ENCODE results near the gene MC2R.

The MC2R gene

DNA sequence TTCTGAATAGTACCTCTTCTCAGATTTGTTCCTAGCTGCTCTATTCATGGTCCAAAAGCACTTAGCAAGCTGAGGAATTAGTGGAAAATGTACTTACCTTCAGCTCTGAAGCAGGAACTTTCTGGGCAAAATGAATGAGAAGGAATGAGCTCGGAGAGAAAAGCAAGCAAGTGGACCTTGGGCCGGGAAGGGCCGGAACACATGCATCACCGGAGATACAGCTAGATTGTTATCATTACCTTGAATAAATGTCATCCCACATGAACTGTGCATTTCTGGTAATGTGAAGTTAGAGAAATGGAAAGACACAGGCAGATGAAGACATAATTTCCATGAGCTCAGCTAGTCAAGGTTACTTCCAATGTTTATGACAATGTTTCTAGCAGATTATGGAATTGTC is at the start of gene MC2R:
Gene MC2R (minus strand): TSS at position 146 of the 400 bp plus-strand sequence. CDS start 30,018 bp downstream, outside the sequence.
- no peak for DNase-seq

DNA sequence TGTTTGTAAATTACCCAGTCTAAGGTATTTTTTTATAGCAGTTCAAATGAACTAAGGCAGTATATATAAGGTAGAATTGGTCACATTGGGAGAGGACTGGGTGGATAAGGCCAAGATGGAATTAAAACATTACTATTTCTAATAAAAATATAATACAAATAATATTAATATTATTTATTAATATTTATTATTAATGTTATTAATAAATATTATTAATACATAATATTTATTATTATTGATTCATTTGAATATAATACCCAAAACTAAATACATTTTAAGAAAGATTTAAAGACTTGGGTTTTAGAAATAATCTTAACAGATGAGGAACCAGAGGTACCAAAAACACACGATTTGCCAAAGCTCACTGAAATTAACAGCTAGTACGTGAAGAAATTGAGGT is 30.5 kb upstream of the MC2R start:
- DNase-seq = no peak

DNA sequence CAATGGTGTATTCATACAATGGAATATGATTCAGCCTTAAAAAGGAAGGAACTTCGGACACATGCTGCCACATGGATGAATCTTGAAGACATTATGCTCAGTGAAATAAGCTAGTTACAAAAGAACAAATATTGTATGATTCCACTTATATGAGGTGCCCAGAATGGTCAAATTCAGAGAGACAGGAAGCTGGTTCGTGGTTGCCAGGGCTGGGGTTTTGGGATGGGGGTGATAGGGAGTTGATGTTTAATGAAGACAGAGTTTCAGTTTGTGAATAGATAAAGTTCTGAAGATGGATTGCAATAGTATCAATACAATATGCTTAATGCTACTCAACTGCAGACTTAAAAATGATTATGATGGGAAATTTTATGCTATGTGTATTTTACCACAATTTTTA is 28.0 kb upstream of the MC2R start:
- no peak for DNase-seq

DNA sequence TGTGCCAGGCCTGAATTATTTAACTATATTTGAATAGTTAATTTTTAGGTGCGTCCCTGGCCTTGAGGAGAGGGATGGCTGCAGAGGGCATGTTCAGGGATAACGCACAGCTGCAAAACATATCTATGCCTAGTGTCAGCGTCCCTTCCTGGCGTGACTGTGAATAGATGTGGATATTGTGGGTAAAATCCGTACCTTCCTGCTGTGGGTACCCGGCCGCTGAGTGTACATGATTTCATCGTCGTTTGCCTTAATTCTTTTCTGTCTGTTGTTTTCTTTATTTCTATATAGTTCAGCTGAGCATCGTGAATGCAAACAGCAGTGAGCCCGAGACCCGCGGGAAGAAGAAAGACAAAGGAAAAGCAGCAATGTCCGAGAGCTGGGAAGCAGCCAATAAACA is 25.0 kb upstream of the MC2R start:
- no peak for DNase-seq

DNA sequence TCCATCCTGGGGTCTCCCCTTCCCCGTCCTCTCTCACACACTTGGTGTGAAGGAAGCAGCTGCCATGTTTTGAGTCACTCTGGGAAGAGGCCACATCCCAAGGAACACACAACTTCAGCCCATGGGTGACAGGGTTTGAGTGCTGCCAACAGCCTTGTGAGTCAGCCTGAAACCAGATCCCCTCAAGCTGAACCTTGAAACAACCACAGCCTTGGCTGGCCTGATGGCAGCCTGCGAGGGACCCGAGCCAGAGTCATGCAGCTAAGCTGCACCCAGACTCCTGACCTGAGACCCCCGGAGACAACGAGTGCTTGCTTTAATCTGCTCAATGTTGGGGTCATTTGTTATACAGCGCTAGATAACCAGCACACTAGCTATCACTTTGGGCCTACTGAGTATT is 19.3 kb upstream of the MC2R start:
- no peak for DNase-seq

DNA sequence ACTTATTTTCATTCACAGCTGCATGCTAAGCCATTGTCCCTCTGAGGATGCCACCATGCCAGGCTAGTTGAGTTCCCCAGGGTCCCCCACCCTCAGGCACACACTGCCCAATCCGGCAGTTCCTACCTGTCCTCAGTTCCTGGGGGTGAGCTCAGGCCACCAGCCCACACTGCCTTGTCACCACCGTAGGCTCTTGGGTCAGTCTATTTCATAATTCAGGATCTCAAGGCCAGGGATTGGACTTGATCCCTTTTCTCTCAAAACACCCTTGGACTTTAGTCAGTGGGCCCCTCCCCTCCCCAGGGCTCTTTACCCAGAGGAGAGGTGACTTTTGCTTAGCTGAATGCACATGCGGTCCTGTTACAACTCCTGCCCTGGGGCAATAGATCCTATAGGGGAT is 18.7 kb upstream of the MC2R start:
- DNase-seq = no peak

DNA sequence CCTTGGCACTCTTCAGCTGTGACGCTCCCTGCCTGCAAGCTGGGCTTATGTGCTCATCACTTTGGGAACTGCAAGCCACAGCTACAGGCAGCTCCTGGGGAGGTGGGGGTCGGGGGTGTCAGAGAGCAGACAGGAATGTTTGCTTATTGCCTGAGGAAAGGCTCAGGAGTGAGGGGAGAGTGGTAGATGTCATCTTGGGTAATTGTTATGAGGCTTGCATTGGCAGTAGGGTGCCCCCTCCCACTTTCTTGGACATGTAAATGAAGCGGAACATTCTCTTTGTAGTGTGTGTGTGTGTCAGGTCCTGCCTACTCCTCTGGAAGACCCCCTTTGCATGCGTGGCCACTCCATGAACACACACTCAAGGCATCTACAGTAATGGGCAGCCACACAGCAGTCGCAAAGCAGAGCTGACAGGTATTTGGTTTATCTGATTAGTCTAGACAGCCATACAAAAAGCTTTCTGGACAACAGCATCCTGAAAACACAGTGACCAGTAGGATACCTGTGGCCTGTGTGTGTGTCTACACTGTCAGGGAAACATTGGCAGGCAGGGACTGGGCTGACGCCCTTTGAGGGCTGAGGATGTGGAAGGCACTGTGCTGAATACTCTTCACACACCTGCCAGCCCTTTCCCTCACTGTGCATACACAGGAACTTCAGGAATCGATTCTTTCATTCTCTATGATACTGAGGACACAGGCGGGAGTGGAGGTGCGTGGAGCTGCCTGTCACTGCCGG is 17.1 kb upstream of the MC2R start:
- DNase-seq = no peak

DNA sequence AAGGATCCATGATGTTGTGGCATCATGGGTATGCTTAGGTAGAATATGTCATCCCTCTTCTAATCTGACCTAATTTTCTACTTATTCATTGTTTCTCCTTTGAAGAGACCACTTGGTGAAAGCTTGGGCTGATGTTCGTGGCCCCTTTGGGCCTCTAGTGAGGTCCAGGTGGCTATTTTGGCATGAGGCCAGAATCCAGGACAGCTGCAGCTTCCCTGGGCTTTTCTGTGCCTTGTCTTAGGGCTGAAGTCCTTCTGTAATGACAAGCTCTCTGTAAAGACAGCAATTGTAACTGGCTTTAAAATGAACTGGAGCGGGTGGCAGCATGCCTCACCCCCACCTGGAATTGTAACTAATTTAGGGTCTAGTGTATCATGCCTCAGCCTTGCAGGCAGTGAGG is 15.6 kb upstream of the MC2R start:
- DNase-seq = no peak

DNA sequence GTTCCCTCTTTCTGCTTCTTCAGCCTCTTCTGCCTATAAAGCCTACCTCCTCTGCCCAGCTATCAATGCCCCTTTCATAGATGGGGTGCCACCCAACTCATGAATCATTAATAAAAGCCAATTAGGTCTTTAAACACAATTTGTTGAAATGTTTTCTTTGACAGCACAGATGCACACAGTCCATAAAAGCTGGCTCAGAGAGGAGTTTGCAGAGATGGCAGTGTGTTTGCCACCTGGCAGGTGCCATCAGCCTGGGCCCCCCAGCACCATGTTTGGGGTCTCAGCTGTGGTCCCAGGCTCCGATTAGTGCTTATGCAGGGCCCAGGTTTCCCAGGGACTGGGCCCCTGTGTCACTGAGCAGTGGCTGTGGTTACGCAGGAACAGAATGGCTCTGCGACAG is 7.9 kb upstream of the MC2R start:
- DNase-seq = no peak

DNA sequence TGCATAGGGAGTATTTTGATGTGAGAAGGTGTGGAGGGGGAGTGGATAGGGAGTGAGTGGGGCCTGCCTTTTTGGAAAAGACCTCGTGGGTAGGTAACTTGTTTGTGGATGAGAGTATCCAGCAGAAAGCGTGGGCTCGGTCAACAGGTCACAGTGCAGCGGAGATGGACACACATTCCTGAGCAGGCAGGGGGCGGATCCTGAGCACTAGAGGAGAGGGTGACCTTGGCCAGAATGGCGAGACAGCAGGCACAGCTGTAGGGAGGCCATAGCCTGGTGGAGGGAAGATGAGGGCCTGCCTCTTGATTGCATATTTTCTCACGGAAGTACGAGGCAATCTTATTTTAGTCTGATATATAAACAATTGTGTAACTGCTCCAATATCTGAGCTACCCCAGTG is 3.6 kb upstream of the MC2R start:
- DNase-seq = no peak

DNA sequence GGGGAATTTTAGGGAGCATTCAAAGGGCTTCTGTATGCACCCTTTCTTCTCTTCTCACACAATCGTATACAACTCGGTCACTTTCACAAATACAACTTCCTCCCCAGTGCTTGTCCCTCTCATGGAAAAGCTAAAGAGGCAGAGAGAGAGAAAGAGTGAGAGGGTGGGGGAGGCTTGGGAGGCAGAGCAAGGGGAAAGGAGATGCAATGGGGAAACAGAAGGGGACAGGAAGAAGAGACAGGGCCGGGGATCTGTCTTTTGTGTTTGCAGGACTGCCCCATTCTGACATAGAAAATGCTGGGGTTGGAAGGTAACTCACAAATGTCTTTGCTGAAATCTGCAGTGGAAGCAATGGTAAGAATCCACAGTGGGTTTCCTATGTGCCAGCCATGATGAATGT is 2.1 kb upstream of the MC2R start:
- DNase-seq = no peak

DNA sequence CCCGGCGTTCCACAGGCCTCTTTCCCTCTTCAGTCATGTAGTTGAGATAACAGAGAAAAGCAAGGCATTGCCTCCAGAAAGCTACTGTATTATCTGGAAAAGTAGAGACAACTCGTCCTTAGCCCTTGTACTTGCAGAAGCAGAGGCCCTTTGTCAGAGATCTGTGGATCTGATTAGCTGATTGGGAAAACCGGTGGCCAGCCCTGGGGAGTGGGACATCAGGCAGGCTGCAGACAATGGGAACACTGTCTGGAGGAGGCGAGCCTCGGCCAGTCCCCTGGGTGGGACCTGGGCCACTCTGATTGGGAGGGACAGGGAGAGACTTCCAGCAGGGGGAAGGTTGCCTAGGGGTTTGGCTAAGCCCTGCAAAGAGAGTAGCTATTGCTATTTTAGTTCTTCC is 1.2 kb upstream of the MC2R start:
- no peak for DNase-seq

DNA sequence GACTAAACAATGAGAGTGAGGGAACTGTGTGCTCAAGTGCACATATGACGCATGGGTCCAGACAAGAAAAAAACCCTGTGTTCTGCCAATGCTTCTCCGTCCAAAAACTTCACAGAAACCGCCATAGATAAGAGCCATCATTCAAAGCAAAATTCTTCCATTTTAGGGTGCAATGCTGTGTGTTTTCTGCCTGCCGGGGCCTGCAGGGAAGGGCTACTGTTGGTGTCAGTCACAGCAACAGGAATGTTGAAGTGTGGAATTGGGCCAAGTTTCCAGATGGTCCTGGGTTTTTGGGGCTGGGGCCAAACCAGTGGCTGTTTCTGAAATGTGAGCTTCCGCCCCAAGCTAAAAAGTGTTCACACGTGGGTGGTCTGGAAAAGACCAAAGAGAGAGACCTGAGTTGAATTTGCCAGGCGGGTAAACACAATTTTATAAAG is 677 bp upstream of the MC2R start:
- no peak for DNase-seq

DNA sequence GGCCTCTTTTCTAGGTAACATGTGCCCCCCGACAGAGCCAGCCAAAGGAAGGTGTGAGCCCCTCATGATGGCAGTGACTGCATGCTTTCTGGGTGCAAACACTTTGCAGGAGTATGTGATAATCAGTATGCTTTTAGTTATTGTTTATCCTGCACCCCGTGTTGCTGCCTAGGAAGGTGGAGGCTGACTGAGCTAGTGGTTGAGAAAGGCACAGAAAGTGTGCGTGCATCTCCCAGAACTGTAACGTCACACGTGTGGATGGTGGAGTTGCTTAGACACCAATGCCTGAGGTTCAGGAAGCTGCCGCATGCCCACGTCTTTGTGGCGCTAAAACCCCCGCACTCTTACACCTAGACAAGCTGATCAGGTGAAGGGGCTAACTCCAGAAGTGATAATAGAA is 580 bp downstream of the MC2R start:
- DNase-seq = no peak

DNA sequence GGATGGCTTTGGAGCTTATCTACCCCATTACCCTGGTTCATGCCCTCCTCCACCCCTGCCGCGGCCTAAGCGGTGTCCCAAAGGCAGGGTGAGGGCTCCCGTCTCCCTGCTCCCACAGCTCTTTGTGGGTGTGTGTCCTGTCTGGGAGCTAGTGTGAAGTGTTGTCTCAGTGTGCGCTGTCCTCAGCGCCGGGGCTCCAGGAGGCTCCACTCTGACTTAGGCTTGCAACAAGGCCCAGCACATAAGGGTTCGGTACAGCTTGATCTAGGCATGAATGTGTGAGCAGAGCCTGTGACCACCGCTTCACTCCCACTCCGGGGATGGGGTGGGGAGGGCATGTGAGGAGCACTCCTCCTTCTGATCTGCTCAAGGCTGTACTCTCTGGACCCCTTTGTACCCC is 1.2 kb downstream of the MC2R start:
- DNase-seq = no peak

DNA sequence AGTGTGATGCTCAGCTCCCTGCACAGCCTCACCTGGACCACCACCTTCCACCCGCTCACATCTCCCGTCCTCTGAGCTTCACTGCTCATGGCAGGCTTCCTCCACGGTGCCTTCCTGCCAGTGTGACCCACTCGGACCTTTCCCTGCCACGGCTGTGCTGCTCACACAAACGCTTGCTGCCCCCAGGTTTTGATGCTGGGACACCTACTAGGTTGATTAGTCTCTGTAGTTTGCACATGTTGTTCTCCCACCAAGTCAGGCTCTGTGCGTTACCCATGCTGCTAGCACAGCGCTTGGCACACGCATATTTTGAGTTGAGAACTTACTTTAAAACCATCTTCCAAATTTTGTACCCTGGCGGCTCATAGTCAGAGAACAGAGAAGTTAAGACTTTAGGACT is 2.1 kb downstream of the MC2R start:
- DNase-seq = no peak

DNA sequence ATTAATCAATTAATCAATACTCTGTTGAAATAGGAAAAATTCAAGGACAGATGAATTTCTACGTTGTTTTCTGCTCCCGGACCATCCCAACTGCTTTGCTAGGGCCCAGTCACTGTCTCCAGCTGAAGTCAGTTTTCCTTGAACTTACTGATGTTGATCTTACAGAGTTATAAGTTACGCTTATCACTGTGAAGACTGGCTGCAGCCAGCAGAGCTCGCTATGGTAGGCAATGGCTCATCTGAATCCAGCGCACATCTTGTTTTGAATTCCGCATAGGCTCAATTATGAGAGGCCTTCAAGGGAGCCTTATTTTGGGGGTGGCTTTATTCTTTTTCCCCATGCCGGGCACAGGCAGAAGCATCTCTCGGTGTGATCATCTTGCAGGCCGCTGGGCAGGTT is 2.7 kb downstream of the MC2R start:
- no peak for DNase-seq

DNA sequence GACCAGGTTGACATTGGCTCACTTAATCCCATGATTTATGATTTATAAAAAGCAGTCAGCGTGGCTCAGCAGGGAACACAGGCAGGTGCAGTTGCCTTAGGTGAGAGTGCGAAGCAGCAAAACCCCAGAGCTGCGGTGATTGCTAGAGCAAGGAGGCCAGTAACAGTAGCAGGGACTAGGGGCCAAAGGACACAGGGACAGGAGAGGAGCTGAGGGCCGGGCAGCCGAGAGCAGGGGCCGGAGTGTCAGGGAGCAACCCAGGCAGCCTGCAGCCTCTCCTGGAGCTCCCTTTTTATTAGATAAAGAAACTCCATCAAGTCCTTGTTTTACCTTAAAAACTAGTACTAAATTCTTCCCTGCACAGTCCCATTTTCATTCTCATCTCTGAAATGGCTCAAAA is 4.3 kb downstream of the MC2R start:
- no peak for DNase-seq

DNA sequence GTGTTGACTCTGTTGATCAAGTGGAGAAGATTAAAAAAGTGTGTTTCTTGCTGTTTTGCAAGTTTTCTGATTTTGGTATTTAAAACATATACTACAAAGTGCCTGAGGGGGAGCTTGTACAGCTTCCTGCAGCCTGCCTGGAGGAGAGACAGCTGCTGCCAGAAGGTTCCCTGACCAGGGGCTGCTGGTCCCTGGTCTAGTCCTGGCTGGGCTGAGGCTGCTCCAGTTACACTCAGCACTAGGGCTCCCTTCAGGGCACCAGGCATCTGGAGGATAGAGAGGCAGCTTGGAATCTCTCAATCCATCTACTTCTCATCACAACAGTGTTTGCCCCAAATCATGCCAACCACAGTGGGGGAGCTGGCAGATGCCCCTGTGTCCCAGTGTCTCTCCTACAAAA is 4.8 kb downstream of the MC2R start:
- no peak for DNase-seq

DNA sequence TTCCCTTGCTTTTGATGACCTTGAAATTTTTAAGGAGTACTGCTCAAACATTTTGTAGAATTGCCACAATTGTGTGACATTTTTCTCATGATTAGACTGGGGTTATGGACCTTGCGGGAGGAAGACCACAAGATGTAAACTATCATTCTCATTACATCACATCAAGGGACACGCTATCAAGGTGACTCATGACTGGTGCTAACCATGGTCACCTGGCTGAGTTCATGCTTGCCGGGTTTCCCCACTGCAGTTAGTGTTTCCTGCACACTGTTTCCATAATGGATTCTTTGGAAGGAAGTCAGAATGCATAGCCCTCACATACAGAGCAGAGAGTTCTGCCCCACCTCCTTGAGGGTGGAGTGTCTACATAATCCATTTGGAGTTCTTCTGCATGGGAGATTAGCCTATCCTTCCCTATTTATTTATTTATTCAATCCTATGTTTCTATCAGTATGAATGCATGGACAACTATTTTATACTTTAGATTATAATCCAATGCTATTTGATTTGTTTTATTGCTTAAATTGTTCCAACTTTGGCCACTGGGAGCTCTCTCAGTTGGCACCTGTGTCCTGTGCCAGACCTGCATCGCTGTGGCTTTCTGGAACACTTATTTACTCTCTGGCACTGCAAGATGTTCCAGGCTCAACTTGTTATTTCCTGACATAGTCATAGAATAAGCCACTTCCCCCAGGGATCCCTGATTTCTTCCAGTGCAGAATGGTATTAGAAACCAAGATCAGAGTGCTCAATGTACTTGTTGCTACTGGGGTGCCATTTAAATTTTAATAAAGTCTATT is 6.0 kb downstream of the MC2R start:
- DNase-seq = no peak

DNA sequence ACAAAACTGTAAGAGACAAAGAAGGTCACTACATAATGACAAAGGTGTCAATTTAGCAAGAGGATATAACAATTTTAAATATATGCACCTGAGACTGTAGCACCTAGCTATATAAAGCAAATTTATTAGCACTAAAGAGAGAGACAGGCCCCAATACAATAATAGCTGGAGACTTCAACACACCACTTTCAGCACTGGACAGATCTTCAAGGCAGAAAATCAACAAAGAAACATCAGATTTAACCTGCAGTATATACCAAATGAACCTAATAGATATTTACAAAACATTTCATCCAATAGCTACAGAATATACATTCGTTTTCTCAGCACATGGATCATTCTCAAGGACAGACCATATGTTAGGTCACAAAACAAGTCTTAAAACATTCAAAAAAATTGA is 14.7 kb downstream of the MC2R start:
- no peak for DNase-seq

DNA sequence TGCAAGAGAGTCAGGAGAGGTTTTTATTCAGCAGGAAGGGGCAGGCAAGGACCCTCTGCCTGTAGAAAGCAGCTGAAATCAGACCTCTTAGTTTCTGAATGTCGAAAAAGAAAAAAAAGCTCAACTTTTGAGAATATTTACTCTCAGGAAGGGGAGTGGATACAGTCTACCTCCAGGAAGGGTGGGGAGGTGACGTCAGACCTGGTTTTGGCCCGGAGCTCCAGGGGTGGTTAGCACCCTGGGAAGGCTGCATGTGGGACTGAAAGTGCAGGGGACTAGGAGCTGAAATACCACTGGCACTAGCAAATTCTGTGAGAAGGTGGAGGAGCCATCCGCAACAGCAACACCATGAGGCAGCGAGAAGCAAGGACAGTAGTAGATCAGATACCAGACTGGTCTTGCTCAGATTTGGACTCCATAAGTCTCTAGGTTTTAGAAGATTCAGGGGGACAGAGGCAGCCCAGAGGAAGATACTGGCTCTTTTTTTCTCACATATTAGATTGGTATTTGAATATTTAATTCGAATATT is 19.8 kb downstream of the MC2R start:
- DNase-seq = no peak

DNA sequence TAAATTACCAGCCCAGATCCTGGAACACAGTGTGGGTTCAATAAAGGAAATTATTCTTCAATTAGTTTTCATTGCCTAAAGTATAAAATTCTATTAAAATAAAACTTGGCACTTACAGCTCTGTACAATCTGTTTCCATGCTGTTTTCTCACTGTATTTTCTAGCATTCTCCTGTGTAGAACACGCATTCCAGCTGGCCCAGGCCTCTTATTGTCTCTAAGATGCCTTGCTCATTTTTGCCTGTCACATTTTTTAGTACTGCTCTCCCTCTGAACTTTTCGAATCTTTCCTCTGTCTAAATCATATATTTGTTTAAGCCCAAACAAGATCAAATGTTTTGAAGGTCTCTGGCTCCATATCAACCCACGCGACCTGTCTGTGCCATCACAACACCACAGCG is 20.8 kb downstream of the MC2R start:
- DNase-seq = no peak

DNA sequence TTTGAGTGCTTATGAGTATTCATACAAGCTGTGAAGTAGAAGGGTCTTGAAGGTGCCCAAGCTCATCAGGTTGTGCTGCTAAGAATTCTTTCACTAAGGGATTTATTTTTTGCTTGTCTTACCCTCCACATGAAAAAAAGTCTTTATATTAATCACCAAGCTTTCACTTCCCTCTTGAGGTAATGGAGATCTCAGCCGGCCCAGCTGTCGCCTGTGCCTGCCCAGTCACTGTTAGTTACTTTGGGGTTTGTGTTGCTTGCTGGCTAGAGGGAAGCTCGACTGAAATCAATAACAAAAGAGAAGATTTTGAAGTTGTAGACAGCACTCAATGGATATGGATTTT is 21.9 kb downstream of the MC2R start:
- DNase-seq = no peak

DNA sequence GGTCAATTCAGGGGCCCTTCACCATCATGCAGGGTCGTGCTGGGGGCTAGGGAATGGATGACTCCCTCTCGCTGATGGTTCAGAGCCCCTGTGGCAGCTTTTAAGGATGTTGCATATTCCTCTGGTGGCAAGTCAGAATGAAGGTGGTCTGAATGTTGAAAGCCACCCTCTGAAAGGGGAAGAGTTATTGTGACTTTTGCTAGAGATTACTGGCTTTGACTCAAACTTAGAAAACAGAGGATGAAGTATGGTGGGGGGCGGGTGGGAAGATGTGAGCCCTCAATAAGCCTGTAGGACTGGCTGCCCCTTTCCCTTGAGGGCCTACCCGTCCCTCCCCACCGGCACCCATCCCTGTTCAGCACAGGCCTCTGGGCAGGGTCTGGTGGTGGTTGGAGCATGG is 23.2 kb downstream of the MC2R start:
- DNase-seq = no peak
